Measurements from ENCODE around the gene LRP5.

LRP5 gene

DNA sequence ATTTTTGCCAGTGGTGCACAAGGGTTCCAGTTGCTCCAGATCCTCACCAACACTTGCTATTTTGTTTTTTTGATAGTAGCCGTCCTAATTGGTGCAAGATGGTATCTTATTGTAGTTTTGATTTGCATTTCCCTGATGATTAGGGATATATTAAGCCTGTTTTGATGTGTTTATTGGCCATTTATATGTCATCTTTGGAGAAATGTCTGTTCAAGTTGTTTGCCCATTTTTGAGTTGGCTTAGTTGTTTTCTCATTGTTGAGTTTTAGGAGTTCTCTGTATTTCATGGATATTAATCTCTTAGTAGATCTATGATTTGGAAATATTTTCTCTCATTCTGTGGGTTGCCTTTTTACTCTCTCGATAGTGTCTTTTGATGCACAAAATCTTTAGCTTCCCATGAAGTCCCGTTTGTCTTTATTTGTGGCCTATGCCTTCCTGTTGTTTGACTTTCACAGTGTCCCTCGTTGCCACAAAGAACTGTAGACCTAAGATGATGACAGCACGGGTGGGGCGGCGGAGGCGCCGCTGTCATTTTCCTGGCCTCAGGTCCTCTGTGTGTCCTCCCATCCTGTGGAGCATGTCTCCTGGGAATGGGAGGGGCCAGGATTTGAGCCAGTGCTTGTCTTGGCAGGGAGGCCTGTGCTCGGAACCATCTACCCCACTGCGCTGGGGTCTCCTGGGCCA, 33.5 kb downstream of the LRP5 start:
- no peak for DNase-seq (ENCODE audit: low read depth, low spot score)

- no peak for DNase-seq (ENCODE audit: low read depth, low spot score)
Observed at GRCh38 chr11:68346462-68346790, 34.0 kb downstream of the LRP5 start.

DNA sequence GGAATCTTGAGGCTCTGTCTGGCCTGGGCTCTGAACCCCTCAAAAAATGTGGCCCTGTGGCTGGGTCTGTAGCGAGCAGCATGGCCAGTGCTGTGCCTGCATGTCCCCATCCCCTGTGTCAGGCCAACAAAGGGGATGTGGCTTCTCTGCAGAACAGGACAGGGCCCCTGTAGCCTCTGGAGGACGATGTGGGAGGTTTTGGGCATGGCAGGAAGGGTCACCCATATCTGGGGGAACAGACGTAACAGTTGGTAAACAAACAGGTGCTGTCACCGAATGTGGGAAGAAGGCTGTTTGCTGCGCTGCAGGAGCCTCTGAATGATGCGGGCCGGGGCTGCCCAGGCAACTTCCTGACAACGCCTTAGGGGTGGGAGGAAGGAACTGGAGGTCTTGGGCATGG, 35.0 kb downstream of the LRP5 start:
- DNase-seq (ENCODE audit: low read depth, low spot score) = no peak

DNA sequence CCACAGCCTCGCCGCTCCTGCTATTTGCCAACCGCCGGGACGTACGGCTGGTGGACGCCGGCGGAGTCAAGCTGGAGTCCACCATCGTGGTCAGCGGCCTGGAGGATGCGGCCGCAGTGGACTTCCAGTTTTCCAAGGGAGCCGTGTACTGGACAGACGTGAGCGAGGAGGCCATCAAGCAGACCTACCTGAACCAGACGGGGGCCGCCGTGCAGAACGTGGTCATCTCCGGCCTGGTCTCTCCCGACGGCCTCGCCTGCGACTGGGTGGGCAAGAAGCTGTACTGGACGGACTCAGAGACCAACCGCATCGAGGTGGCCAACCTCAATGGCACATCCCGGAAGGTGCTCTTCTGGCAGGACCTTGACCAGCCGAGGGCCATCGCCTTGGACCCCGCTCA, 35.5 kb downstream of the LRP5 start:
- no peak for DNase-seq (ENCODE audit: low read depth, low spot score)

- DNase-seq (ENCODE audit: low read depth, low spot score) = no peak
Observed at GRCh38 chr11:68349461-68350249, 37.3 kb downstream of the LRP5 start.

DNA sequence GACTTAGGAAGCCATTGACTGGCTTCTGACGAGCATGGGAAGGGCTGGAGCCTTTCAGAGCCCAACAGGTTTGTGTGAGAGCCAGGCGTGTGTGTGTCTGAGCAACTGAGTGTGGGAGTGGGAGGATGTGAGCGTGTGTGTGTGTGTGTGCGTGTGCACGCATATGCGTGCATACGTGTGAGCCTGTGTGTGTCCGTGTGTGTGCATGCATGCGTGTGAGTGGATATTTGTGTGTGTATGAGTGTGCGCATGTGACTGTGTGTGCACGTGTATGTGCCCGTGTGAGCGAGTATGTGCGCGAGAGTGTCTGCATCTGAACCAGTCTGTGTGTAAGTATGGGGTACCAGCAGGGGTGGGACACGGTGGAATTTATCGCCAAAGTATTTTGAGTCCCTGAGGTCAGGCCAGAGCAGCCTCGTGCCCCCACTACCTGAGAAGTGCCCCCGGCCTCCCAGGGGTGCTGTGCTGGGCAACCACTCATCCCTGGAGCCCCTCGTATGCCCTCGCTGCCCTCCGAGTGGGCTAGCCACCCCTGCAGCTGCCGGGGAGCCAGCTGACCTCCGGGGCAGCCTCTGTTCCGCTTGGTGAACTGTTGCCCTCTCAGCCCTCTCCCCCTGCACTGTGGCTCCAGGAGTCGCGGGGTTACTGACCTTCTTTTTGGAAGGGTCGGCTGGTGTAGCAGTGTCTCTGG, 38.5 kb downstream of the LRP5 start:
- DNase-seq (ENCODE audit: low read depth, low spot score) = no peak

DNA sequence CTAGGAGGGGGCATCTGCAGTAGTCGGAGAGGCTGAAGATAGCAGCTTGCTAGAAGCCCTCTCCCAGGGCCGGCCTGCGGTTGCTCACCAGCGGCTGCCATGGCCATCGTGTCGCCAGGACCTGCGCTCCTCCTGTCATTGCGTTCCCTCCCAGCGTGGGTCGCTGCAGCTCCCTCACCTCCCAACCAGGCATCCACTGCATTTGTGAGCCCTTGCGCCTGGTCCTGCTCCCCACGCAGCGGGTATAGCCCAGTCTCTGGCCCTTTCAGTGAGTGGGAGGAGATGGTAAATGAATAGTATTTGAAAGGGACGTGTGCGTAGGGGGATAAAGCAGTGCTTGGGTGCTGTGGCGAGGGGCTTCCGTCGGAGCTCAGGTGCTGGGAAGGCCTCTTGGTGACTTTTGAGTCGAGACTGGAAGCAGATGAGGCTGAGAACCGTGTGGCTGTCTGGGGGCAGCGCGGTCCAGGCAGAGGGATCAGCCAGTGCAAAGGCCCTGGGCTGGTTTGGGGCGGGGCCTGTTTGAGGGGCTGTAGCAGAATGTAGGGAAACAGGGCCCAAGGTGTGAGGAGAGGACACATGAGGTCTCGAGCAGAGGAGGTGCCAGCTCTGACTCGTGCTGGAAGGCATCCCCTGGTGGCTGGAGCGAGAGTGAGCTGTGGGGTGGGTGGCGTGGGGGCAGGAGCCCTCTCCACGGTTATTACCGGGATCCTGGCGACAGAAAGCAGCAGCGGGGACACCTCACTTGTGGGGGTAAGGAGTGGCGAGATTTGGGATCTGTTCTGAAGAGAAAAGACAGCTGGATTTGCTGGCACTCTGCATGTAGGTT, 39.3 kb downstream of the LRP5 start:
- no peak for DNase-seq (ENCODE audit: low read depth, low spot score)

- DNase-seq (ENCODE audit: low read depth, low spot score) = no peak
Observed at GRCh38 chr11:68352591-68352990, 40.2 kb downstream of the LRP5 start.

GRCh38 chr11:68353118-68353517, 40.7 kb downstream of the LRP5 start:
- DNase-seq (ENCODE audit: low read depth, low spot score) = no peak

DNA sequence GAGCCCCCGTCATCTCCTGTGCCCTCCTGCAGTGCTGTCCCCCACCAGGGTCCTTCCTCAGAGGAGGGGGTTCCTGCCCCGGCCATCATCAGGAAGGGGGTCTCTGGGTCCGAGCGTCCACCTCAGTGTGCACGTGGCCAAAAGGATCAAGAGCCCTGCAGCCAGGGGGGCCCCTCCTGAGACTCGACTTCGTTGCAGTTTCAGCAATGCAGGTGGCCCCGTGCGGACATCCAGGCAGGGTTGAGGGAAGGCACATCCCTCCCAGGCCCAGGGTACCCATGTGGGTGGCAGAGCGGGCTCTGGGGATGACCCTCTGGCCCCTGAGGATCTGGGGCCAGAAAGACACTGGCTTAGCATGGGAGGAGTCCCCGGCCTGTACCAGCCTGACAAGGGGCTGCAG, 41.3 kb downstream of the LRP5 start:
- no peak for DNase-seq (ENCODE audit: low read depth, low spot score)

- DNase-seq (ENCODE audit: low read depth, low spot score) = no peak
Observed at GRCh38 chr11:68354148-68354872, 41.9 kb downstream of the LRP5 start.

- no peak for DNase-seq (ENCODE audit: low read depth, low spot score)
Observed at GRCh38 chr11:68355471-68355870, 43.1 kb downstream of the LRP5 start.

DNA sequence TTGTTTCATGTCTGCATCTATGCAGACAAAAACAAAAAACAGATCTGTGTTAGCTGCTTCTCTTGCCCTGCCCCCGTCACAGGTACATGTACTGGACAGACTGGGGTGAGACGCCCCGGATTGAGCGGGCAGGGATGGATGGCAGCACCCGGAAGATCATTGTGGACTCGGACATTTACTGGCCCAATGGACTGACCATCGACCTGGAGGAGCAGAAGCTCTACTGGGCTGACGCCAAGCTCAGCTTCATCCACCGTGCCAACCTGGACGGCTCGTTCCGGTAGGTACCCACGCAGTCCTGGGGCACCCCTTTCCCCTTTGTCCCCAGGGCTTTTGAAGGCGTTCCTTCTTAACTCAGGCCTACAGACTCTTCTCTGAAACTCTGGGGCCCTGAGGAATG, 45.2 kb downstream of the LRP5 start:
- DNase-seq (ENCODE audit: low read depth, low spot score) = no peak

- DNase-seq (ENCODE audit: low read depth, low spot score) = no peak
Observed at GRCh38 chr11:68358416-68358815, 46.0 kb downstream of the LRP5 start.

GRCh38 chr11:68361702-68362101, 49.3 kb downstream of the LRP5 start:
- no peak for DNase-seq (ENCODE audit: low read depth, low spot score)

DNA sequence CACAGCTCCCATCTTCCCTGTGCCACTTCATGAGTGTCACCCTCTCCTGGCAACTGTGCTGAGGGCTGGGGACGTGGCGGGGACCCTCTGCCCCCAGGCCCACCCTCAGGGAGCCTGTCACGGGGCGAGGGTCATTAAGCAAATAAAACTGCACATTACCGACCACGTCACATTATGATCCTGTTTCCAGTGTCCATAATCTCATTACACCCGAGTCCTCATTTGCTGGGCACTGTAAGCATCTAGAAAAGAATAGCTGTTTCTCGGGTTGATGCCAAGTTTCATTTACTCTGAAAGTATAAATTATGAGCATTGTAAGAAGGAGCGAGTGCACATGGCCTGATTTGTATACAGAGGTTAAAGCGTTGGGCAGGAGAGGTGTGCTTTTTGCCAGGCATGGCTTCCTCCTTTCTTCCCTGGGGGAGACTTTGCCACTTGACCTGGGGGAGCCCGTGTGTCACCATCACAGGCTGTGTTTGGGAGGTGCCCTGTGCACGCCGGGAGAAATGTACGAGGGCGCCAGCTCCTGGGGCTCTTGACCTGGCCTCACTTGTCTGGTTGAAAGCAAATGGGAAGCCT, 50.5 kb downstream of the LRP5 start:
- DNase-seq (ENCODE audit: low read depth, low spot score) = no peak

GRCh38 chr11:68363776-68364175, 51.4 kb downstream of the LRP5 start:
- no peak for DNase-seq (ENCODE audit: low read depth, low spot score)

DNA sequence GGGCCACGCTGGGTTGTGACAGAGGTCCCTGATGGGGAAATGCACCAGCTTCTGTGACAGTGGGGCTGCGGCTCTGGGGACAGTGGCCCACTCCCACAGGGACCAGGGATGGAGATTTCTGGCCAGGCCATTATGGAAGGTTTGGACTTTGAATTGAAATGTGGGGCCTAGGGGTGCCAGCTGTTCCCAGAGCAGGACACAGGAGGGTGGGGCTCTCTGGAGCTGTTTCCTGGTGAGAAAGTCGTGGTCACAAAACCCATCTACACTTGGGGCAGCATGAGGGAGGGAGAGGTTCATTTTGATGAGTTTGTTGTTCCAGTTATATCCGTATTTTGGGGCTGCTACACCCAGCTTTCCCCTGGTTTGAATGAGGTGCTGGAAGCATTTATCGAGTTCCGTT, 52.2 kb downstream of the LRP5 start:
- DNase-seq (ENCODE audit: low read depth, low spot score) = no peak

DNA sequence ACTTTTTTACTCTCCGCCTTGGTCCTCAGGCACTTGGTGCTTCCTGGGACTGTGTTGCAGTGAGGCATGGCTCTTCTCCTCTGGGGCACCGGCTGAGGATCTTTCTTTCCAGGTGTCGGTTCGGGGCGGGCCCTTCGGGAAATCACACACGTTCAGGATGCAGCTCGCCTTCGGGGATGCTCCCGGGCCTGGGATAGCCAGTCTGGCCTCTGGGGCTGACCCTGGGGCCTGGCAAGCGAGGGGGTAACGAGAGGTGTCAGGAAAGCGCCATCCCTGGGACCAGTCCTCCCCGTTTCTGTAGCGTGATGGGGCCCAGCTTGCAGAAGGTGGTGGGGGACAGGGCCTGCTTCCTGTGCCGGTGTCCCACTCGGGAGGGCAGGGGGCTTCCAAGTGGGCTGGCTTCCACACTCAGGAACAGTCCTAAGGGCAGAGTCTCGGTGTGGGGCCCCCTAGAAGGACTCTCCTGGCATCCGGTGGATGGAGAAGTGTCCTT, 53.6 kb downstream of the LRP5 start:
- DNase-seq (ENCODE audit: low read depth, low spot score) = no peak

GRCh38 chr11:68367252-68367651, 54.9 kb downstream of the LRP5 start:
- no peak for DNase-seq (ENCODE audit: low read depth, low spot score)

GRCh38 chr11:68369756-68370155, 57.4 kb downstream of the LRP5 start:
- no peak for DNase-seq (ENCODE audit: low read depth, low spot score)
